Measurements from ENCODE around the gene DEDD. TPM values are rescaled to one million over a fixed set of nuclear protein-coding genes. Genes with fewer than 3 reads are reported as not detected.

Gene DEDD
- total and polyA plus RNA-seq, 2 of the 13 experiments (the other 11 are each of a cell fraction or from before 2014, with no cell fraction given): 12.6 to 27.8 TPM

DNA sequence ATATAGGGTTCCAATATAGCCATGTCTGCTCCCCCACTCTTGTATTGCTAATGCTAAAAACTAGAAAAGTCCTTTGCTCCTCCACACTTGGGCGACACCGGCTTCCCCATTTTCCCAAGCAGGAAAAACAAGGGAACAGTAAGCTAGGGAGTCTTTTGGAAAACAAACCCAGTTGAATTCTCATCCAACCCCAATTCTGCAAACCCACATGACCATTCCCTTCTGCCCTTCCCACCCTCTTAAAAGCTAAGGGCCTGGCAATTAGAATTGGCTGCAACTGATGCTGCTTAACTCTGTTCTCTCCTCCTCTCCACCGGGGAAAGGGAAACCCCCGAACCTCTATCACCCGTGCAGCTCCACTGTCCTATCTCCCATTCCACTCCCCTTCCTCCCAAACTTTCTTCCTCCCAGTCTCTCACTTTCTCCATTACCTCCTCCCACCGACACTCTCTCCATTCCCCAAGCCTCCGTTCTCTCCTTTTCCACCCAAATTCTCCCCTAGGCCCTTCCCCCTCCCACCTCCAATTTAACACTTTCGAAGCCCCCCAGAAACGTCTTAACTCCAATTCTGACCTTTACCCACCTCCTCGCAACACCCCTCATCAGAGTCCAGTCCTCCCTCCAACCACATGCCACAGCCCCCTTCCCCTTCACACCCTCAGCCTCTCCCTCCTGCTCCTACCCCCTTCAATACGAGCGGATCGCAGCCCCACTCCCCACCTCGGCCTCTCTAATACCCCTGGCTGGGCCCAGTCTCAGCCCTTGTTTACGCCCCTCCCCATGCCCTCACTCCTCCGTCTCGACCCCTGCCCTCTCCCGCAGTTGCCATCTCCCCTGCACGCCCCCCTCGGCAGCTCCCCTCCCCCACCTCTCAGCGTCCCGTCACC is 701 bp downstream of the DEDD start (continued):
- TF ChIP-seq ZKSCAN5 (CRISPR knock-in tag; IDR thresholded peaks at IDR 0.05) (no peak), ARID2 (CRISPR knock-in tag; IDR thresholded peaks at IDR 0.05; ENCODE audit: borderline replicate concordance) (0 out of 2 replicates have a peak, but pooled peaks have one; percentile 84), LCORL (IDR thresholded peaks at IDR 0.05) (no peak), LCORL (CRISPR knock-in tag; IDR thresholded peaks at IDR 0.05) (0 out of 2 replicates have a peak, but pooled peaks have one; percentile 9), ZNF672 (CRISPR knock-in tag; IDR thresholded peaks at IDR 0.05) (0 out of 2 replicates have a peak, but pooled peaks have one; percentile 30), JUNB (CRISPR knock-in tag; IDR thresholded peaks at IDR 0.05; ENCODE audit: borderline replicate concordance) (peak; percentile 33; the same call in 1 of the 2 replicates), ZBTB38 (CRISPR knock-in tag; IDR thresholded peaks at IDR 0.05) (0 out of 2 replicates have a peak, but pooled peaks have one; percentile 21), GABPA (IDR thresholded peaks at IDR 0.05; ENCODE audit: low read depth, low read length) (no peak), GABPA (CRISPR knock-in tag; IDR thresholded peaks at IDR 0.05; ENCODE audit: low read depth) (0 out of 2 replicates have a peak, but pooled peaks have one; percentile 6), ZFP36L1 (CRISPR knock-in tag; IDR thresholded peaks at IDR 0.05) (0 out of 2 replicates have a peak, but pooled peaks have one; percentile 25), IRX3 (CRISPR knock-in tag; IDR thresholded peaks at IDR 0.05; ENCODE audit: borderline replicate concordance, low read depth) (0 out of 2 replicates have a peak, but pooled peaks have one; percentile 75), SP4 (CRISPR knock-in tag; IDR thresholded peaks at IDR 0.05) (0 out of 2 replicates have a peak, but pooled peaks have one; percentile 3)
- TF ChIP-seq, protein P1, sequence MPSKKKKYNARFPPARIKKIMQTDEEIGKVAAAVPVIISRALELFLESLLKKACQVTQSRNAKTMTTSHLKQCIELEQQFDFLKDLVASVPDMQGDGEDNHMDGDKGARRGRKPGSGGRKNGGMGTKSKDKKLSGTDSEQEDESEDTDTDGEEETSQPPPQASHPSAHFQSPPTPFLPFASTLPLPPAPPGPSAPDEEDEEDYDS (CRISPR knock-in tag; IDR thresholded peaks at IDR 0.05): no peak
- TF ChIP-seq, protein P2, sequence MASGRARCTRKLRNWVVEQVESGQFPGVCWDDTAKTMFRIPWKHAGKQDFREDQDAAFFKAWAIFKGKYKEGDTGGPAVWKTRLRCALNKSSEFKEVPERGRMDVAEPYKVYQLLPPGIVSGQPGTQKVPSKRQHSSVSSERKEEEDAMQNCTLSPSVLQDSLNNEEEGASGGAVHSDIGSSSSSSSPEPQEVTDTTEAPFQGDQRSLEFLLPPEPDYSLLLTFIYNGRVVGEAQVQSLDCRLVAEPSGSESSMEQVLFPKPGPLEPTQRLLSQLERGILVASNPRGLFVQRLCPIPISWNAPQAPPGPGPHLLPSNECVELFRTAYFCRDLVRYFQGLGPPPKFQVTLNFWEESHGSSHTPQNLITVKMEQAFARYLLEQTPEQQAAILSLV (CRISPR knock-in tag; IDR thresholded peaks at IDR 0.05; ENCODE audit: borderline replicate concordance): 0 out of 2 replicates have a peak, but pooled peaks have one; percentile 21
- TF ChIP-seq, protein P3, sequence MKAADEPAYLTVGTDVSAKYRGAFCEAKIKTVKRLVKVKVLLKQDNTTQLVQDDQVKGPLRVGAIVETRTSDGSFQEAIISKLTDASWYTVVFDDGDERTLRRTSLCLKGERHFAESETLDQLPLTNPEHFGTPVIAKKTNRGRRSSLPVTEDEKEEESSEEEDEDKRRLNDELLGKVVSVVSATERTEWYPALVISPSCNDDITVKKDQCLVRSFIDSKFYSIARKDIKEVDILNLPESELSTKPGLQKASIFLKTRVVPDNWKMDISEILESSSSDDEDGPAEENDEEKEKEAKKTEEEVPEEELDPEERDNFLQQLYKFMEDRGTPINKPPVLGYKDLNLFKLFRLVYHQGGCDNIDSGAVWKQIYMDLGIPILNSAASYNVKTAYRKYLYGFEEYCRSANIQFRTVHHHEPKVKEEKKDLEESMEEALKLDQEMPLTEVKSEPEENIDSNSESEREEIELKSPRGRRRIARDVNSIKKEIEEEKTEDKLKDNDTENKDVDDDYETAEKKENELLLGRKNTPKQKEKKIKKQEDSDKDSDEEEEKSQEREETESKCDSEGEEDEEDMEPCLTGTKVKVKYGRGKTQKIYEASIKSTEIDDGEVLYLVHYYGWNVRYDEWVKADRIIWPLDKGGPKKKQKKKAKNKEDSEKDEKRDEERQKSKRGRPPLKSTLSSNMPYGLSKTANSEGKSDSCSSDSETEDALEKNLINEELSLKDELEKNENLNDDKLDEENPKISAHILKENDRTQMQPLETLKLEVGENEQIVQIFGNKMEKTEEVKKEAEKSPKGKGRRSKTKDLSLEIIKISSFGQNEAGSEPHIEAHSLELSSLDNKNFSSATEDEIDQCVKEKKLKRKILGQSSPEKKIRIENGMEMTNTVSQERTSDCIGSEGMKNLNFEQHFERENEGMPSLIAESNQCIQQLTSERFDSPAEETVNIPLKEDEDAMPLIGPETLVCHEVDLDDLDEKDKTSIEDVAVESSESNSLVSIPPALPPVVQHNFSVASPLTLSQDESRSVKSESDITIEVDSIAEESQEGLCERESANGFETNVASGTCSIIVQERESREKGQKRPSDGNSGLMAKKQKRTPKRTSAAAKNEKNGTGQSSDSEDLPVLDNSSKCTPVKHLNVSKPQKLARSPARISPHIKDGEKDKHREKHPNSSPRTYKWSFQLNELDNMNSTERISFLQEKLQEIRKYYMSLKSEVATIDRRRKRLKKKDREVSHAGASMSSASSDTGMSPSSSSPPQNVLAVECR (CRISPR knock-in tag; IDR thresholded peaks at IDR 0.05; ENCODE audit: borderline replicate concordance): 0 out of 2 replicates have a peak, but pooled peaks have one; percentile 12
- TF ChIP-seq, protein P4, sequence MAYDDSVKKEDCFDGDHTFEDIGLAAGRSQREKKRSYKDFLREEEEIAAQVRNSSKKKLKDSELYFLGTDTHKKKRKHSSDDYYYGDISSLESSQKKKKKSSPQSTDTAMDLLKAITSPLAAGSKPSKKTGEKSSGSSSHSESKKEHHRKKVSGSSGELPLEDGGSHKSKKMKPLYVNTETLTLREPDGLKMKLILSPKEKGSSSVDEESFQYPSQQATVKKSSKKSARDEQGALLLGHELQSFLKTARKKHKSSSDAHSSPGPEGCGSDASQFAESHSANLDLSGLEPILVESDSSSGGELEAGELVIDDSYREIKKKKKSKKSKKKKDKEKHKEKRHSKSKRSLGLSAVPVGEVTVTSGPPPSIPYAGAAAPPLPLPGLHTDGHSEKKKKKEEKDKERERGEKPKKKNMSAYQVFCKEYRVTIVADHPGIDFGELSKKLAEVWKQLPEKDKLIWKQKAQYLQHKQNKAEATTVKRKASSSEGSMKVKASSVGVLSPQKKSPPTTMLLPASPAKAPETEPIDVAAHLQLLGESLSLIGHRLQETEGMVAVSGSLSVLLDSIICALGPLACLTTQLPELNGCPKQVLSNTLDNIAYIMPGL (CRISPR knock-in tag; IDR thresholded peaks at IDR 0.05; ENCODE audit: borderline replicate concordance in 1 of 2, low read depth in 1 of 2): 0 out of 4 replicates have a peak, but pooled peaks of 1 of the 2 experiments have one; percentile 53
- TF ChIP-seq, protein P5, sequence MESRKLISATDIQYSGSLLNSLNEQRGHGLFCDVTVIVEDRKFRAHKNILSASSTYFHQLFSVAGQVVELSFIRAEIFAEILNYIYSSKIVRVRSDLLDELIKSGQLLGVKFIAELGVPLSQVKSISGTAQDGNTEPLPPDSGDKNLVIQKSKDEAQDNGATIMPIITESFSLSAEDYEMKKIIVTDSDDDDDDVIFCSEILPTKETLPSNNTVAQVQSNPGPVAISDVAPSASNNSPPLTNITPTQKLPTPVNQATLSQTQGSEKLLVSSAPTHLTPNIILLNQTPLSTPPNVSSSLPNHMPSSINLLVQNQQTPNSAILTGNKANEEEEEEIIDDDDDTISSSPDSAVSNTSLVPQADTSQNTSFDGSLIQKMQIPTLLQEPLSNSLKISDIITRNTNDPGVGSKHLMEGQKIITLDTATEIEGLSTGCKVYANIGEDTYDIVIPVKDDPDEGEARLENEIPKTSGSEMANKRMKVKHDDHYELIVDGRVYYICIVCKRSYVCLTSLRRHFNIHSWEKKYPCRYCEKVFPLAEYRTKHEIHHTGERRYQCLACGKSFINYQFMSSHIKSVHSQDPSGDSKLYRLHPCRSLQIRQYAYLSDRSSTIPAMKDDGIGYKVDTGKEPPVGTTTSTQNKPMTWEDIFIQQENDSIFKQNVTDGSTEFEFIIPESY (CRISPR knock-in tag; IDR thresholded peaks at IDR 0.05): no peak

All from HepG2 (cell line).